Hepatocyte (in vitro differentiated cells): ENCODE measurements around the gene PDZD4. TPM values are rescaled to one million over a fixed set of nuclear protein-coding genes. Genes with fewer than 3 reads are reported as not detected.

Experiments
- DNase-seq: peaks from one replicate; pipeline ENCODE4 v3.0.0-alpha.2; 2016; ENCODE audit warnings: low spot score
- H2AFZ ChIP-seq: fragments of 200-600 bp; sonication (generic); 2 replicates; pipeline ENCODE4 v1.6.0; 2016; ENCODE audit warnings: antibody characterized with exemption, mild to moderate bottlenecking
- H3K27ac ChIP-seq: fragments of 200-600 bp; sonication (generic); 2 replicates; pipeline ENCODE4 v1.5.1; 2016; ENCODE audit warnings: mild to moderate bottlenecking
- H3K27me3 ChIP-seq: fragments of 200-600 bp; sonication (generic); 2 replicates; pipeline ENCODE4 v1.6.1; 2016
- H3K36me3 ChIP-seq: fragments of 200-600 bp; sonication (generic); replicated peaks from 2 replicates; pipeline ENCODE4 v1.5.1; 2016; ENCODE audit warnings: low read depth; ENCODE audit not compliant: insufficient read depth
- H3K4me1 ChIP-seq: fragments of 200-600 bp; sonication (generic); 2 replicates; pipeline ENCODE4 v1.5.1; 2016; ENCODE audit warnings: mild to moderate bottlenecking, moderate library complexity; ENCODE audit not compliant: insufficient read depth
- H3K4me2 ChIP-seq: fragments of 200-600 bp; sonication (generic); 2 replicates; pipeline ENCODE4 v1.6.0; 2016
- H3K4me3 ChIP-seq: fragments of 200-600 bp; sonication (generic); 2 replicates; pipeline ENCODE4 v1.5.1; 2016; ENCODE audit warnings: mild to moderate bottlenecking
- H3K79me2 ChIP-seq: fragments of 200-600 bp; sonication (generic); 2 replicates; pipeline ENCODE4 v1.6.0; 2017; ENCODE audit warnings: mild to moderate bottlenecking
- H3K9me2 ChIP-seq: fragments of 200-600 bp; sonication (generic); replicated peaks from 2 replicates; pipeline ENCODE4 v1.6.0; 2017; ENCODE audit warnings: mild to moderate bottlenecking; ENCODE audit not compliant: insufficient read depth
- H3K9me3 ChIP-seq: fragments of 200-600 bp; sonication (generic); 2 replicates; pipeline ENCODE4 v1.5.1; 2016; ENCODE audit warnings: low read depth, mild to moderate bottlenecking
- H4K20me1 ChIP-seq: fragments of 200-600 bp; sonication (generic); 2 replicates; pipeline ENCODE4 v1.6.0; 2016; ENCODE audit warnings: mild to moderate bottlenecking; ENCODE audit not compliant: insufficient read depth, poor library complexity, severe bottlenecking
- EZH2 ChIP-seq: fragments of 200-600 bp; sonication (generic); IDR thresholded peaks from 2 replicates; pipeline ENCODE4 v1.6.1; 2016; ENCODE audit warnings: antibody characterized with exemption, mild to moderate bottlenecking, borderline replicate concordance
- EZH2phosphoT487 ChIP-seq: fragments of 200-600 bp; sonication (generic); IDR thresholded peaks from one replicate; pipeline ENCODE4 v1.6.1; 2018; ENCODE audit warnings: antibody characterized with exemption, mild to moderate bottlenecking, low read depth, moderate library complexity; ENCODE audit not compliant: unreplicated experiment, severe bottlenecking
- WGBS: methylation state at CpG from one replicate; pipeline ENCODE4 v1.1.6; 2016; ENCODE audit warnings: low lambda C conversion rate; ENCODE audit errors: missing lambda C conversion rate; 5-methylcytosine and 5-hydroxymethylcytosine counted together
- polyA plus RNA-seq: library from polyadenylated mRNA; unstranded; fragments of >200 nt; fragmentation: Nextera tagmentation; extraction: Ambion mirVana; gene quantifications from 2 replicates; pipeline ENCODE4 v1.2.1, GENCODE V29; 2016
- total RNA-seq: library from RNA; depleted of rRNA; stranded (reverse); fragments of >200 nt; gene quantifications from 2 replicates; pipeline ENCODE4 v1.2.3, GENCODE V29; 2014
- TF ChIP-seq, protein P1 (sequence below): fragments of 200-600 bp; sonication (generic); IDR thresholded peaks from 2 replicates; pipeline ENCODE4 v1.5.1; 2016; ENCODE audit warnings: antibody characterized with exemption, mild to moderate bottlenecking; ENCODE audit not compliant: poor library complexity

The PDZD4 gene
- total and polyA plus RNA-seq, 2 experiments from 2014 or later = 0.59 to 2.8 TPM

DNA sequence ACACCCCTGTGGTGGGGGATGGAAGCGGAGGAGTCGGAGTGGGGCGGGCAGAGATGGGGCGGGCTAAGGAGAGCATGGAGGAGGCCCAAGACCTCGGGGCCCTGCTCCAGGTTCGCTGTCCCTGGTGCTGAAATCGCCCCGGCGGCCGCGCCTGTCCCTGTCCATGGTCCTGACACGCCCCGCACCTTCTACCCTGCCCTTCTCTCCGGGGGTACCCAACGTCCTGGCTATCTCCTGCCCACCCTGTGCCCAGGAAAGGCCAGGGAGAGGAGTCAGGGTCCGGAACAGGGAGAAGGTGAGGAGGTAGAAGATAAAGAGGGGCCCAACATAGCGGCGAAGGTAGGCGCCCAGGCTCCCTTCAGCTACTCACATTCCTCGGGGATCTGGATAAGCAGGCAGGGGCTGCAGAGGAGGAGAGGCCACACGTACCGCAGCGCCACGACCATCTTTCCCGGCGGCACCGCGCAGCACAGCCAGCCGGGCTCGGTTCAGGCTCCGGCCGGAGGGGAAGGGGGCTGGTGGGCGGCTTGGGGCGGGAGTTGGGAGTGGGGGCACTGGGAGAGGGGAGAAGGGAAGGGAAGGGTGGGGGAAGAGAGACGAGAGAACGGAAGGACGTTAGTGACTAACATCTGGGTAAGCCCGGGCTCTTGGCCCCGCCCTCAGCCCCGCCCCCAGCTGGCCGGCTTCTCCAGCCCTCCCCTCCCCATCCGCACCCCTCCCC is 45.2 kb upstream of the PDZD4 start:
- no peak overlapping the region for H2AFZ ChIP-seq
- no peak overlapping the region for H3K27ac ChIP-seq
- no peak for TF ChIP-seq EZH2
- TF ChIP-seq EZH2phosphoT487 = no peak
- TF ChIP-seq, protein P1, sequence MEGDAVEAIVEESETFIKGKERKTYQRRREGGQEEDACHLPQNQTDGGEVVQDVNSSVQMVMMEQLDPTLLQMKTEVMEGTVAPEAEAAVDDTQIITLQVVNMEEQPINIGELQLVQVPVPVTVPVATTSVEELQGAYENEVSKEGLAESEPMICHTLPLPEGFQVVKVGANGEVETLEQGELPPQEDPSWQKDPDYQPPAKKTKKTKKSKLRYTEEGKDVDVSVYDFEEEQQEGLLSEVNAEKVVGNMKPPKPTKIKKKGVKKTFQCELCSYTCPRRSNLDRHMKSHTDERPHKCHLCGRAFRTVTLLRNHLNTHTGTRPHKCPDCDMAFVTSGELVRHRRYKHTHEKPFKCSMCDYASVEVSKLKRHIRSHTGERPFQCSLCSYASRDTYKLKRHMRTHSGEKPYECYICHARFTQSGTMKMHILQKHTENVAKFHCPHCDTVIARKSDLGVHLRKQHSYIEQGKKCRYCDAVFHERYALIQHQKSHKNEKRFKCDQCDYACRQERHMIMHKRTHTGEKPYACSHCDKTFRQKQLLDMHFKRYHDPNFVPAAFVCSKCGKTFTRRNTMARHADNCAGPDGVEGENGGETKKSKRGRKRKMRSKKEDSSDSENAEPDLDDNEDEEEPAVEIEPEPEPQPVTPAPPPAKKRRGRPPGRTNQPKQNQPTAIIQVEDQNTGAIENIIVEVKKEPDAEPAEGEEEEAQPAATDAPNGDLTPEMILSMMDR = no peak
- no peaks in the 10 kb centered on the region for H3K36me3 ChIP-seq
- 37% methylated on average over 14 of the region's 42 CpGs for WGBS
- H3K4me2 ChIP-seq = no peak overlapping the region
- H3K4me3 ChIP-seq = no peak overlapping the region
- no peaks in the 10 kb centered on the region for H4K20me1 ChIP-seq
- H3K4me1 ChIP-seq = no peaks in the 10 kb centered on the region
- H3K9me2 ChIP-seq = no peaks in the 10 kb centered on the region
- no peaks in the 10 kb centered on the region for H3K9me3 ChIP-seq
- DNase-seq = peak; percentile 64
- H3K79me2 ChIP-seq = no peaks in the 10 kb centered on the region
- H3K27me3 ChIP-seq = no peaks in the 10 kb centered on the region

DNA sequence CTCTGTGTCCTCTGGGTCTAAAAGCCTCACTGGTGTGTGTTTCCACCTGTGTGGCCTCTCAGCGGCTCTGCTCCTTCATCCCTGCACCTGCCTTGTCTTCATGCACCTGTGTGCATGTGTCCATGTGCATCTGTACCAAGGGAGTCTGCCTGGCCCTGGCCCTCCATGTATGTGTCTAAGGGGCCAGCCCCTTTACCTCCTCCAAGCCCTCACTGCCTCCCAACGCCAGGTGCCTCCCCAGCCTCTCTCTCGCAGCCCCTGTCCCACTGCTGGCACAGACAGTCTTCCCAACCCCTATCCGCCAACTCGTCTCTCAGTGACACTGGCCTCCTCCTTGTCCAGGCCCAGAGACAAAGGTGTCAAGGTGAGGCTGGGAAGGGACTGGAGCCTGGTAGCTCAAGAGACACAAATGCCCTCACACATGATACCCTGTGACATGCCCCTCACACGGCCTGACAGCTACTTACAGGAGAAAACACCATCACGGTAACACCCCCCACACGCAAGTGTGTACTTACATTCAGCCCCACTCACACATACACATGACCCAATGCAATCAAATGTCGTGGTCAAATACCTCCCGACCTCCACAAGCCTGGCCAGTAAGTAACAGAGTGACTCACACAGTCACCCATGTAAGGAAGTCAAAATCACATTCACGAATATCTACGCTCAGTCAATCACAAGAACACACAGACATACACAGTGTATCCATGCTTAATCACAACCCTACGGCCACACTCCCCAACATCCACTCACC is 44.2 kb upstream of the PDZD4 start:
- H3K27ac ChIP-seq = no peak overlapping the region
- DNase-seq = no peak
- H3K4me1 ChIP-seq = no peaks in the 10 kb centered on the region
- H2AFZ ChIP-seq = no peak overlapping the region
- H3K9me3 ChIP-seq = no peaks in the 10 kb centered on the region
- no peaks in the 10 kb centered on the region for H3K27me3 ChIP-seq
- no peaks in the 10 kb centered on the region for H3K79me2 ChIP-seq
- no peak for TF ChIP-seq EZH2
- TF ChIP-seq, protein P1 = no peak
- TF ChIP-seq EZH2phosphoT487 = no peak
- 79% methylated on average over 13 of the region's 13 CpGs for WGBS
- H3K36me3 ChIP-seq = no peaks in the 10 kb centered on the region
- no peaks in the 10 kb centered on the region for H3K9me2 ChIP-seq
- no peak overlapping the region for H3K4me3 ChIP-seq
- no peaks in the 10 kb centered on the region for H4K20me1 ChIP-seq
- no peak overlapping the region for H3K4me2 ChIP-seq

DNA sequence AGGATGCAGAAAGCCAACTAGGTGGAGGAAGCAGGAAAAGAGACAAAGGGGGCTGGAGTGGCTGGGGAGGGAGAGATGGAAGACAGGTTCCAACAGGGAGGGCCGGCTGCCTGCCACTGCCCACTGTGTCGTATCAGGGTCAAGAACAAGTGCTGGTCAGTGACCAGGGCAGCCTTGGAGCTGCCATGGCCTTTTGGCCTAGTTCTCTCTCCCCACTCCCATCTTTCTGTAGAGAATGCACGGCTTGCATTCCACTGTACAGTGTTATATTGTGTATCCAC is 43.7 kb upstream of the PDZD4 start:
- Histone ChIP-seq H3K9me2 (no peaks in the 10 kb centered on the region), H3K27ac (no peak overlapping the region), H3K4me3 (no peak overlapping the region), H4K20me1 (no peaks in the 10 kb centered on the region), H3K27me3 (no peaks in the 10 kb centered on the region), H3K4me2 (no peak overlapping the region), H2AFZ (no peak overlapping the region), H3K4me1 (no peaks in the 10 kb centered on the region), H3K36me3 (no peaks in the 10 kb centered on the region), H3K9me3 (no peaks in the 10 kb centered on the region), H3K79me2 (no peaks in the 10 kb centered on the region)
- 59% methylated on average over 3 of the region's 3 CpGs for WGBS
- TF ChIP-seq EZH2 (no peak), EZH2phosphoT487 (no peak)
- TF ChIP-seq, protein P1 = no peak
- DNase-seq = no peak
